Cardiac muscle cell (in vitro differentiated cells and primary cell): Measurements from ENCODE around the gene SFT2D1. TPM values are rescaled to one million over a fixed set of nuclear protein-coding genes. Genes with fewer than 3 reads are reported as not detected.
"Not testable (repeated sequence)": the region's sequence is repeated elsewhere in the genome, so short reads cannot be mapped to it uniquely, and the experiment has no call there.

Experiments
- DNase-seq, 2 donors: peaks; one replicate each; pipeline versions ENCODE4 v3.0.0 to v3.0.0-alpha.2; 2010 to 2017; ENCODE audit warnings: low read depth in 1 of 2, low spot score in 1 of 2
- H3K27ac ChIP-seq: fragments of 200-600 bp; sonication (generic); 2 replicates; pipeline ENCODE4 v1.5.1; 2016
- H3K27me3 ChIP-seq: fragments of 200-600 bp; sonication (generic); 2 replicates; pipeline ENCODE4 v1.6.0; 2016; ENCODE audit warnings: control low read depth
- H3K36me3 ChIP-seq: fragments of 200-600 bp; sonication (generic); 2 replicates; pipeline ENCODE4 v1.5.1; 2016; ENCODE audit warnings: control low read depth
- H3K4me1 ChIP-seq: fragments of 200-600 bp; sonication (generic); 2 replicates; pipeline ENCODE4 v1.8.1; 2017; ENCODE audit warnings: low read depth, mild to moderate bottlenecking, mixed run types
- H3K4me3 ChIP-seq: fragments of 200-600 bp; sonication (generic); 2 replicates; pipeline ENCODE4 v1.5.1; 2016; ENCODE audit warnings: mild to moderate bottlenecking
- H3K9me3 ChIP-seq: fragments of 200-600 bp; sonication (generic); 2 replicates; pipeline ENCODE4 v1.5.1; 2017; ENCODE audit warnings: low read depth, mild to moderate bottlenecking, control low read depth
- CTCF ChIP-seq: IDR thresholded peaks from 2 replicates; pipeline ENCODE4 v1.5.1; 2012; ENCODE audit warnings: low read depth, mild to moderate bottlenecking, low read length
- polyA plus RNA-seq: library from polyadenylated mRNA; unstranded; fragments of >200 nt; fragmentation: Nextera tagmentation; extraction: Ambion mirVana; gene quantifications from 2 replicates; pipeline ENCODE4 v1.2.1, GENCODE V29; 2016
- total RNA-seq: library from RNA; depleted of rRNA; stranded (reverse); fragments of >200 nt; gene quantifications from 2 replicates; pipeline ENCODE4 v1.2.3, GENCODE V29; 2016

The SFT2D1 gene
- total and polyA plus RNA-seq, 2 experiments from 2014 or later: 36.4 to 63.3 TPM

GRCh38 chr6:166348305-166348949, 6.1 kb upstream of the SFT2D1 start:
- DNase-seq: no peak
- no peak overlapping the region for H3K4me3 ChIP-seq
- no peaks in the 10 kb centered on the region for H3K4me1 ChIP-seq
- no peaks in the 10 kb centered on the region for H3K36me3 ChIP-seq
- no peak overlapping the region for H3K27ac ChIP-seq
- no peaks in the 10 kb centered on the region for H3K9me3 ChIP-seq
- H3K27me3 ChIP-seq: no peaks in the 10 kb centered on the region
- TF ChIP-seq CTCF: no peak

GRCh38 chr6:166346965-166347364, 4.6 kb upstream of the SFT2D1 start:
- Histone ChIP-seq H3K4me1 (no peaks in the 10 kb centered on the region), H3K4me3 (no peak overlapping the region), H3K27ac (no peak overlapping the region), H3K36me3 (no peaks in the 10 kb centered on the region), H3K9me3 (no peaks in the 10 kb centered on the region), H3K27me3 (no peaks in the 10 kb centered on the region)
- TF ChIP-seq CTCF: no peak
- DNase-seq: no peak

GRCh38 chr6:166346449-166346848, 4.1 kb upstream of the SFT2D1 start:
- no peak for TF ChIP-seq CTCF
- H3K9me3 ChIP-seq: no peaks in the 10 kb centered on the region

GRCh38 chr6:166345672-166346071, 3.3 kb upstream of the SFT2D1 start:
- H3K4me3 ChIP-seq, H3K36me3 ChIP-seq, H3K27me3 ChIP-seq, DNase-seq, H3K9me3 ChIP-seq, H3K27ac ChIP-seq, H3K4me1 ChIP-seq: not testable (repeated sequence)

More at GRCh38 chr6:166346449-166346848, 4.1 kb upstream of the SFT2D1 start:
- no peak for DNase-seq
- peaks cover 1% of the 10 kb centered on the region for H3K4me1 ChIP-seq
- no peaks in the 10 kb centered on the region for H3K36me3 ChIP-seq
- no peak overlapping the region for H3K4me3 ChIP-seq
- H3K27ac ChIP-seq: no peak overlapping the region
- no peaks in the 10 kb centered on the region for H3K27me3 ChIP-seq

- not testable (repeated sequence) for H3K9me3 ChIP-seq, H3K27me3 ChIP-seq, H3K4me1 ChIP-seq, H3K36me3 ChIP-seq, H3K27ac ChIP-seq, H3K4me3 ChIP-seq, DNase-seq
These were observed 2.6 kb upstream of the SFT2D1 start for GRCh38 chr6:166344921-166345320.

GRCh38 chr6:166344240-166344639, 1.9 kb upstream of the SFT2D1 start:
- no peak overlapping the region for H3K27ac ChIP-seq
- H3K9me3 ChIP-seq: no peaks in the 10 kb centered on the region
- no peak for TF ChIP-seq CTCF
- peaks cover 3% of the 10 kb centered on the region for H3K4me1 ChIP-seq
- H3K27me3 ChIP-seq: no peaks in the 10 kb centered on the region
- no peaks in the 10 kb centered on the region for H3K36me3 ChIP-seq
- no peak overlapping the region for H3K4me3 ChIP-seq
- DNase-seq: no peak

- DNase-seq: no peak
- no peaks in the 10 kb centered on the region for H3K27me3 ChIP-seq
- H3K4me1 ChIP-seq: peaks cover 3% of the 10 kb centered on the region
- no peaks in the 10 kb centered on the region for H3K9me3 ChIP-seq
- H3K4me3 ChIP-seq: peak overlapping the region; percentile 56
- no peak for TF ChIP-seq CTCF
- no peak overlapping the region for H3K27ac ChIP-seq
- no peaks in the 10 kb centered on the region for H3K36me3 ChIP-seq
These were observed 774 bp upstream of the SFT2D1 start for GRCh38 chr6:166343150-166343487.
